Psoas muscle (tissue), 8 donors: ENCODE data around the gene DNAH1. TPM values are rescaled to one million over a fixed set of nuclear protein-coding genes. Genes with fewer than 3 reads are reported as not detected.
A peak's percentile ranks its signal among the peaks of the same experiment; 100 is the strongest.

Experiments
- ATAC-seq, 4 donors: fragments of 200-7000 bp; cut with Tn5 transposase; one replicate each; pipeline ENCODE4 v1.9.1; 2020; ENCODE audit warnings: moderate library complexity in 3 of 4, mild to moderate bottlenecking in 2 of 4
- DNase-seq, 2 donors: peaks; one replicate each; pipeline ENCODE4 v3.0.0-alpha.2; 2020
- H3K27ac ChIP-seq: fragments of 200-600 bp; one replicate; pipeline ENCODE4 v1.8.0; 2022
- H3K27me3 ChIP-seq, 3 donors: fragments of 200-600 bp in 1 of 3; one replicate each; pipeline versions ENCODE4 v1.6.1 to v1.8.0; 2013 to 2022; ENCODE audit warnings: low read length in 2 of 3, mild to moderate bottlenecking in 2 of 3, moderate library complexity in 1 of 3; ENCODE audit not compliant: insufficient read depth in 3 of 3
- H3K36me3 ChIP-seq, 2 donors: fragments of 200-600 bp in 1 of 2; one replicate each; pipeline versions ENCODE4 v1.6.1 to v1.8.0; 2013 to 2022; ENCODE audit warnings: low read depth in 1 of 2, mild to moderate bottlenecking in 1 of 2, moderate library complexity in 1 of 2; ENCODE audit not compliant: insufficient read depth in 1 of 2
- H3K4me1 ChIP-seq: fragments of 200-600 bp; one replicate; pipeline ENCODE4 v1.8.0; 2022
- H3K4me3 ChIP-seq: fragments of 200-600 bp; one replicate; pipeline ENCODE4 v1.8.0; 2022; ENCODE audit warnings: mild to moderate bottlenecking
- H3K9me3 ChIP-seq: fragments of 200-600 bp; one replicate; pipeline ENCODE4 v1.8.0; 2022
- CTCF ChIP-seq: fragments of 200-600 bp; IDR thresholded peaks from one replicate; pipeline ENCODE4 v1.8.0; 2022; ENCODE audit warnings: antibody characterized with exemption
- WGBS, 3 donors: extraction: QIAGEN DNeasy Blood & Tissue Kit; methylation state at CpG; one replicate each; pipeline versions ENCODE4 v1.1.6 to v1.1.7; 2013; 5-methylcytosine and 5-hydroxymethylcytosine counted together
- intact Hi-C, 2 donors: fragments of 100-400 bp; cut with DNase I; formaldehyde crosslinking; loops; one replicate each; pipeline versions ENCODE4 v1.11.0 to v1.14.2; 2022
- polyA plus RNA-seq, 3 donors: library from polyadenylated mRNA; stranded (reverse); fragments of 200-250 nt; gene quantifications; one replicate each; pipeline ENCODE4 v1.2.3, GENCODE V29; 2013
- total RNA-seq, 4 donors: library from RNA; stranded (reverse); fragmentation: NEBNext Ultra II Directional in 2 of 4; extraction: Animal tissue kit (Norgen Biotek cat#: 25700) in 2 of 4; gene quantifications; one replicate each; pipeline versions ENCODE4 v1.2.1 to v1.2.4, GENCODE V29; 2021 to 2023
- donor health status: healthy with polysubstance abuse.
- donor health status: DM: no; HTN: no; CAD: no; lungs with moderate emphysema.
- donor health status: Bipolar disorder and iron deficiency.
- donor health status: healthy.
- donor health status: DM: yes; HTN: yes; CAD: no.
- donor health status: DM: no; HTN: no; CAD: no.
- donor health status: DM: no; HTN: no; CAD: no.
- donor health status: DM: yes; HTN: yes; CAD: no.

DNAH1 gene
- total and polyA plus RNA-seq, 7 donors: 0.77 to 4.1 (median 2.4) TPM

GRCh38 chr3:52354676-52355075, 38.6 kb downstream of the DNAH1 start:
- Histone ChIP-seq H3K27me3 (no peaks in the 10 kb centered on the region), H3K4me1 (no peaks in the 10 kb centered on the region), H3K27ac (no peak overlapping the region), H3K36me3 (peaks cover 0 to 80% of the 10 kb centered on the region in 2 donors), H3K9me3 (no peaks in the 10 kb centered on the region), H3K4me3 (no peak overlapping the region)
- no peak for TF ChIP-seq CTCF
- DNase-seq (peak; percentile 8 to 23), ATAC-seq (no peak)
- 87 to 91% (median 88%) methylated on average over 12 of the region's 12 CpGs for WGBS, 3 donors
- intact Hi-C loops: loop anchor here (5.0 kb wide), 2 partner anchors 42 to 48 kb away; no protein-coding TSS in a partner anchor

DNA sequence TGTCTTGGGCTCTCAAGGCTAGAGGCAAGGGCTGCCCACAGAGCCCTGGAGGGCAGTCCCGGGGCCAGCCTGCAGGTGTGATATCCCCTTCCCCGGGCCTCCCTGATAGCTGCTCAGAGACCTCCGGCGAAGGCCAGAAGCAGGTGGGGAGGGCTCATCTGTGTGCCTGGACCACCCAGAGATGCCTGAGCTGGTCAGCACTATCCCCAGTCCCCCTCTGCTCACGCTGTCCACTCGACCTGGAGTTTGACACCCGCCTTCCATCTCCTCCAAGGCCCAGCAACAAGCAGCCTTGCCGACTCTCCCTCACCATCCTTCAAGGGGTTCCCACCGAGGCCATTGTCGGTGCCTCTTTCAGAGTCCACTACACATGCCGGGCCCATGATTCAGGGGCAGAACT, 39.4 kb downstream of the DNAH1 start:
- Histone ChIP-seq H3K4me1 (no peaks in the 10 kb centered on the region), H3K9me3 (no peaks in the 10 kb centered on the region), H3K27ac (no peak overlapping the region), H3K27me3 (no peaks in the 10 kb centered on the region), H3K4me3 (no peak overlapping the region), H3K36me3 (peaks cover 0 to 82% of the 10 kb centered on the region in 2 donors)
- TF ChIP-seq CTCF: no peak
- intact Hi-C loops: loop anchor here (5.0 kb wide), 2 partner anchors 43 to 47 kb away; no protein-coding TSS in a partner anchor
- peak; percentile 7 to 41 for DNase-seq
- peak in 1 of 4 donors; percentile 13 for ATAC-seq
- 82 to 88% (median 87%) methylated on average over 9 to 11 of the region's 11 CpGs for WGBS, 3 donors

DNA sequence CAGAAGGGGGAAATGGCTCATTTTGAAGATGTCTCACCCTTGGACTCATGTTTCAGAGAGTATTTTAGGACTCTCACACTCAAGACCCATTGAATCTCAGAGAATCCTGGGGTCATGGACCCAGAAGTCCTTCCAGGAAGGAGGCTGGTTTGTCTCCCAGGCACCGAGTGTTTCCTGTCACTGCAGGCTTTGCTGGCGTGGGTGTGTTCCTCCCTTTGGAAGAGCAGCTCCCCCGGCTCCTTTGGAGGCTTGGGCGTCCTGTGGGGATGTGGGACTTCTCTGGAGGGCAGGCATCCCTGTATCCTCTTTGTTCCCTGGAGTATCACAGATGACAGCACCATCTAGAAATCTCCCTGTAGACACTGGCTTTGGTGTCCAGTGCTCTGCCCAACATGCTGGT, 40.0 kb downstream of the DNAH1 start:
- H3K9me3 ChIP-seq: no peaks in the 10 kb centered on the region
- H3K27me3 ChIP-seq: no peaks in the 10 kb centered on the region
- no peaks in the 10 kb centered on the region for H3K4me1 ChIP-seq
- H3K36me3 ChIP-seq: peaks cover 0 to 88% of the 10 kb centered on the region in 2 donors
- no peak for TF ChIP-seq CTCF
- no peak overlapping the region for H3K27ac ChIP-seq
- no peak for ATAC-seq
- 80 to 83% (median 81%) methylated on average over 4 of the region's 4 CpGs for WGBS, 3 donors
- intact Hi-C loops: loop anchor here (5.0 kb wide), 2 partner anchors 44 to 46 kb away; no protein-coding TSS in a partner anchor
- peak; percentile 5 to 16 for DNase-seq
- H3K4me3 ChIP-seq: no peak overlapping the region

- Histone ChIP-seq H3K9me3 (no peaks in the 10 kb centered on the region), H3K36me3 (peaks cover 0 to 91% of the 10 kb centered on the region in 2 donors), H3K27ac (no peak overlapping the region), H3K4me3 (no peak overlapping the region), H3K4me1 (no peaks in the 10 kb centered on the region), H3K27me3 (no peaks in the 10 kb centered on the region)
- no peak for ATAC-seq
- intact Hi-C loops: loop anchor here (5.0 kb wide), 2 partner anchors 45 kb away; no protein-coding TSS in a partner anchor
- peak; percentile 2 to 44 for DNase-seq
- WGBS, 3 donors: 91 to 94% (median 92%) methylated on average over 27 of the region's 27 CpGs
- TF ChIP-seq CTCF: no peak
Measured at GRCh38 chr3:52357151-52358080, 41.3 kb downstream of the DNAH1 start.
